G401 (cell line): ENCODE data around the gene DPP3. TPM values are rescaled to one million over a fixed set of nuclear protein-coding genes. Genes with fewer than 3 reads are reported as not detected.
"Not testable (repeated sequence)": the region's sequence is repeated elsewhere in the genome, so short reads cannot be mapped to it uniquely, and the experiment has no call there.

Source experiments
- DNase-seq: peaks from one replicate; pipeline ENCODE4 v3.0.0-alpha.2; 2015; ENCODE audit warnings: low spot score
- in situ Hi-C: cut with HindIII; loops from 2 replicates; pipeline ENCODE4 v1.10.0; 2016; ENCODE audit warnings: low sequenced_read_pairs, mixed read lengths
- total RNA-seq: library from RNA; depleted of rRNA; stranded (reverse); fragments of >200 nt; shearing (Covaris generic); gene quantifications from 2 replicates; pipeline ENCODE4 v1.2.3, GENCODE V29; 2014

DPP3 gene
- total RNA-seq, 1 experiment from 2014 or later, result 160 TPM

DNA sequence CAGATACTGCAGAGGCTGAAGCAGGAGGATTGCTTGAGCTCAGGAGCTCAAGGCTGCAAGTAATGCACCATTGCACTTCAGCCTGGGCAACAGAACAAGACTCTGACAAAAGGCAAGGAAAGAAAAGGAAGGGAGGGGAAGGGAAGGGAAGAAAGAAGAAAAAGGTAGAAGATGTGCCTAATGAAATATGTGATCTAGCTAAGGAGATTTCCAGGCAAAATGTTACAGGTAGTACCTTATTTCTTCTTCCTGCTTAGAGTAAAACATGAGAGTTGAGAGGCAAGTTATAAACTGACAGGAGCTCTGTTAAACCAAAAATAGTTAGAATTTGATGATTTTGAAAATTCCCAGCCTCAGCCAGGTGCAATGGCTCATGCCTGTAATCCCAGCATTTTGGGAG is 18.2 kb upstream of the DPP3 start:
- no peak for DNase-seq

GRCh38 chr11:66462911-66463310 is 17.3 kb upstream of the DPP3 start:
- in situ Hi-C loops, result no loop called here
- no peak for DNase-seq

More for the DNA sequence above, 18.2 kb upstream of the DPP3 start:
- in situ Hi-C loops, result no loop called here

DNA sequence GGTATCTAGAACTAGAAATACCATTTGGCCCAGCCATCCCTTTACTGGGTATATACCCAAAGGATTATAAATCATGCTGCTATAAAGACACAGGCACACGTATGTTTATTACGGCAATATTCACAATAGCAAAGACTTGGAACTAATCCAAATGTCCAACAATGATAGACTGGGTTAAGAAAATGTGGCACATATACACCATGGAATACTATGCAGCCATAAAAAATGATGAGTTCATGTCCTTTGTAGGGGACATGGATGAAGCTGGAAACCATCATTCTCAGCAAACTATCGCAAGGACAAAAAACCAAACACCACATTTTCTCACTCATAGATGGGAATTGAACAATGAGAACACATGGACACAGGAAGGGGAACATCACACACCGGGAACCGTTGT is 16.1 kb upstream of the DPP3 start:
- DNase-seq, in situ Hi-C loops: not testable (repeated sequence)

DNA sequence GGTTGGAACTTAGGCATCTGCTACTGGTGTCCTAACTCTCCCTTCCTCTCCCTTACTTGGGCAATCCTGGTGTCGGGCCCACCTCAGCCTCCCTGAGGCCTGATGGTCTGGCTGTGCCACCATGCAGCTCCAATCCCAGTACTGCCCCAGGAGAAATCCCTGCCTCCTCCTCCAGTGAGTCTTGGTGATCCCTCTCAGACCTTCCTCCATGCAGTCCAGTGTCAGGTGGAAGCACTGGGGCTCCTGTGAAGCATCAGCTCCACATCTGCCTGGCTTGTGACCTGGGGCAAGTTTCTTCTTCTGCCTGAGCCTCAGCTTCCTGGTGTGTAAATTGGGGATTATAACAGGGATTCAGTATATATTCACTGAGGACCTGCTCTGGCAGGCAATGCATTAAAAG is 15.3 kb upstream of the DPP3 start:
- in situ Hi-C loops, result no loop called here

GRCh38 chr11:66465373-66466224 is 14.6 kb upstream of the DPP3 start:
- peak; percentile 31 for DNase-seq
- in situ Hi-C loops, result no loop called here

More for the DNA sequence above, 15.3 kb upstream of the DPP3 start:
- no peak for DNase-seq

DNA sequence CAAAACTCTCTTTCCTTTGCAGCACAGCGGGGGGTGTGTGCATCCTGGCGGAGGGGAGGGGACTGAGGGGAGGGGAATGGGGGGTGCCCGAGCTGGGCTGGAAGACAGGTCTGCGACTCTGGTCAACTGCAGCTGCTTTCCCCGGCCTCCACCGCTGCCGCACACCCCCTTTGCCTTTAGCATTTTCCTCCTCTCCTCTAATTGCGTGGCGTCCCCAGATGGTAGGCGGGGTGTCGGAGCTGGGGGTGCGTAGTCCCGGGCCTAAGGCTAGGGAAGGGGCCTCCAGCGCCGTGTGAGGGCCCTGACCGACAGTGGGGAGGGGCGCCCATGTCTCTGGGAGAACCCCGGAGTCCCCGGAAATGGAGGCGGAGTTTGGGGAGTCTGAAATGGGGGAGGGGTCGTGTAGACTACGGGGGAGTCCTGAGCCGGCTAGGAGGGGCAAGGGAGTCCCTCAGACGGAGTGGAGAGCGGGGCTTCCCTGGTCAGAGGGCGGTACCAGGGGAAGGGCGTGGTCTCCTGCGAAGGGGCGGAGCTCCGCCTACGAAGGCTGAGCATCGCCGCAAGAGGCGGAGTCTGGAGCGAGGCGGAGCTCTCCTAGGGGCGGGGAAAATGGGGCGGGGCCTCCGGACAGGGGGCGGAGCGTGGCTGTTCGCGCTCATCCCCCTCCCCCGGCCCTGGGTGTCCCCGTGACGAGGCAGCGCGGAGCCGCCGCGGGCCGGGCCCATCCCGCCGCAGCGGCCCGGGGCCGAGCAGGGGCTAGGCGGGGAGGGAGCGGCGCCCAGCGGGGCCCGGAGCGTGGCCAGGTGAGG is 13.8 kb upstream of the DPP3 start, which contains the start of gene PELI3:
Gene PELI3, plus strand, starts transcription at position 681 of the 809 bp plus-strand sequence. CDS start 1,224 bp downstream, outside the sequence.
- peak; percentile 95 for DNase-seq
- in situ Hi-C loops, result no loop called here

DNA sequence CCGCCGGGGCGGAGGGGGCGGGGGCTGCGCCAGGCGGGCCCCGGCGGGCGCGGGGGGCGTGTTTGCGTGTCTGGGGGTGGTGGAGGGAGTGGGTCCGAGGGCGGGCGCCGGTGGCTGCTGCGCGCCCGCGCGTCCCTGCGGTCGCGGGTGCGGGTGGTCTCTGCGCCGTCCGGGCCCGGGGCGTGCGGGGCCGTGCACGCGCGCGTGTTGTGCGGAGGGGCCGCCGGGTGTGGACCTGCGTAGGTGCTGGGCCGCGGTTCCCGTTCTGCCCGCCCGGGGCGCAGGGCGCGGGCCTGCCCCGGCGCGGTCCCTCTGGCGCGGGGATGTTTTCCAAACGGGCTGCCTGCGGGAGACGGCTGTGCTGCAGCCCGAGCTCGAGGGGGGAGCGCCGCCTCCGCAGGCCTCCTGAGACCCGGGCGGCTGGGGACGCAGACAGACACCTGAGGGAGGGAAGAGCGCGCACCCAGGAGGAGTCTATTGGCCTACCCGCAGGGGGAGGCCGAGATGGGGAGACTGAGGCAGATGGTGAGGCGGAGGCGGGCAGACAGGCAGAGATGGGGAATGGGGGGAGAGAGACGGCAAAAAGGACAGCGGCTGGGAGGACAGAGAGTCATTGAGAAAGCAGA is 13.1 kb upstream of the DPP3 start:
- in situ Hi-C loops, result no loop called here
- peak; percentile 25 for DNase-seq

- in situ Hi-C loops, result no loop called here
Measured at GRCh38 chr11:66467756-66468155, 12.5 kb upstream of the DPP3 start.

GRCh38 chr11:66468691-66469090 is 11.5 kb upstream of the DPP3 start:
- in situ Hi-C loops, result no loop called here

More at GRCh38 chr11:66467756-66468155, 12.5 kb upstream of the DPP3 start:
- peak; percentile 19 for DNase-seq

GRCh38 chr11:66469441-66469840 is 10.8 kb upstream of the DPP3 start:
- in situ Hi-C loops, result no loop called here
- no peak for DNase-seq

More at GRCh38 chr11:66468691-66469090, 11.5 kb upstream of the DPP3 start:
- DNase-seq, result no peak

DNA sequence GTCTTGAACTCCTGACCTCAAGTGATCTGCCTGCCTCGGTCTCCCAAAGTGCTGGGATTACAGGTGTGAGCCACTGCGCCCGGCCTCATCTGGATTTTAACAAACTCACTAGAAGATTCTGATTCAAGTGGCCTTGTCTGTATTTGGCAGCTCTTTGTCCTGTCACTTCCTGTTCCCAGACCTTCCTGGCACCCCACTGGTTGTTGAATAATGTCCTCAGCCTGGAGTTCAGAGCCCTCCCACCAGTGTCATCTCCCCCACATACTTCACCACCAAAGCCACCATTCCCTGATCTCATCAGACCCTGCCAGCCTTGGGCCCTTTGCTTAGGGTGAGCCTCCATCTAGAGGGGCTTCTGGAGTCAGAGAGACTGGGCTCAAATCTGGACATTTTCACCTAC is 10.2 kb upstream of the DPP3 start:
- DNase-seq, result no peak
- in situ Hi-C loops, result no loop called here

DNA sequence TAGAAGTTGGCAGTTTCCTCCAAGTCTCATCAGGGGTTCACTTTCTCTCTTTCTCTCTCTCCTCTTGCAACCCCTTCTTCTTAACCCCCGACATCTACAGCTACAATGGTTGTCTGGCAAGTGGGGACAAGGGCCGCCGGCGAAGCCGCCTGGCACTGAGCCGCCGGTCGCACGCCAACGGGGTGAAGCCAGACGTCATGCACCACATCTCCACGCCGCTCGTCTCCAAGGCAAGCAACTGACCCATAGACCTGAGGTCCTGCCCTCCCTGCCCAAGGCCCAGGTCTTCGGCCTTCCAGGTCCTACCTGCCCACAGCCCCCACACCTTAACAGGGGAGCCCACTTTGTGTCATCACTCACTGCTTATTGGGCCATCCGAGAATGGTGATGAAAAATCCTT is 9.1 kb upstream of the DPP3 start:
- DNase-seq, result no peak
- in situ Hi-C loops, result no loop called here

DNA sequence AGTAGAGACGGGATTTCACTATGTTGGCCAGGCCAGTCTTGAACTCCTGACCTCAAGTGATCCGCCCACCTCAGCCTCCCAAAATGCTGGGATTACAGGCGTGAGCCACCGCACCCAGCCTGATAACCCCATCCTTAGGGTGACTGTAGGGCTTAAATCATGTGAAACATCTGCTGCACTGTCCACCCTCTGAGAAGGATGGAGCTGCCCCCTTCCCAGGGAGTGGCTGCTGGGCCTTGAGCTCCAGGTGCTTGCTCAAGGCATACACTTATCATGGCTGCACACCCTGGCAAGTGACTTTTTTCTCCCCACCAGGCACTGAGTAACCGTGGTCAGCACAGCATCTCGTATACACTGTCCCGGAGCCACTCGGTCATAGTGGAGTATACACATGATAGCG is 8.2 kb upstream of the DPP3 start:
- DNase-seq, result no peak
- in situ Hi-C loops, result no loop called here

GRCh38 chr11:66473167-66473566 is 7.1 kb upstream of the DPP3 start:
- DNase-seq, result no peak
- in situ Hi-C loops, result no loop called here

DNA sequence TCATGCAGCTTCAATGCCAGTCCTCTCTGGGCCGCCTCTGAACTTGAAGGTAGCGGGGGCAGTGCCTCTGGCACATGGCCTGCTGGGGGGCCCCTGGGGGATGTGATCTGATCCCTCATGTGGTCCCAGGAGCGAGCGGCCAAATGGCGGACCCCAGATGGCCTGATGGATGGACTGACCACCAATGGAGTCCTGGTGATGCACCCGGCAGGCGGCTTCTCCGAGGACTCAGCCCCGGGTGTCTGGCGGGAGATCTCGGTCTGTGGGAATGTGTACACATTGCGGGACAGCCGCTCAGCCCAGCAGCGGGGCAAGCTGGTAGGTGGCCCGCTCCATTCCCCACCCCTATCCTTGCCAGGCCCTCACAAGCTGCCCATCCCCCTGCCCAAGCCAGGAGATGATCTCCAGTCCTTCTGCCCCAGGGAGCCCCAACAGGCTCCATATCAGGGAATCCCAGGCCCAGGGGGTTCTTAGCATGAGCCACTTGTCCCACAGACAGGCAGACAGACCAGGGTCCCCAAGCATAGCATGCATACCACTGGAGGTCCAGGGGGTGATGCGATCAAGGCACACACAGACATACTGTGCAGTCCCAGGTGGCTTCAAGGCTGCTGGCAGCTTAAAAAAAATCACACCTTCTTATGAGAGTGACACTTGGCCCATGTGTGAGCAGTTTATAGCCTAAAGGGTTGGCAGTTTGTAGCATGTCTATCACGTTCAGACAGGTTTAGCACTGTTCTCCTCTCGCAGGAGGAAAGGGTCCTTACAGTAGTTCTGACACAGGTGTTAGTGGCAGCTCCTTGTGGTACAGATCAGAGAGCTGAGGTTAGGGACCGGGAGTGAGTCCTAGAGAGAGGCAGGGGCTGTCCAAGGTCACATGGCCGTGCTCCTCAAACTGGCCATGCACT is 6.4 kb upstream of the DPP3 start:
- DNase-seq, result no peak
- in situ Hi-C loops, result no loop called here

GRCh38 chr11:66475349-66476172 is 4.7 kb upstream of the DPP3 start:
- no peak for DNase-seq

GRCh38 chr11:66476173-66476840 is 3.9 kb upstream of the DPP3 start:
- in situ Hi-C loops, result no loop called here
- no peak for DNase-seq

More at GRCh38 chr11:66475349-66476172, 4.7 kb upstream of the DPP3 start:
- in situ Hi-C loops, result no loop called here
